ENCODE measurements around the gene DEFB127. TPM values are rescaled to one million over a fixed set of nuclear protein-coding genes. Genes with fewer than 3 reads are reported as not detected.

The DEFB127 gene
- total RNA-seq, 1 experiment from 2014 or later, result not detected

DNA sequence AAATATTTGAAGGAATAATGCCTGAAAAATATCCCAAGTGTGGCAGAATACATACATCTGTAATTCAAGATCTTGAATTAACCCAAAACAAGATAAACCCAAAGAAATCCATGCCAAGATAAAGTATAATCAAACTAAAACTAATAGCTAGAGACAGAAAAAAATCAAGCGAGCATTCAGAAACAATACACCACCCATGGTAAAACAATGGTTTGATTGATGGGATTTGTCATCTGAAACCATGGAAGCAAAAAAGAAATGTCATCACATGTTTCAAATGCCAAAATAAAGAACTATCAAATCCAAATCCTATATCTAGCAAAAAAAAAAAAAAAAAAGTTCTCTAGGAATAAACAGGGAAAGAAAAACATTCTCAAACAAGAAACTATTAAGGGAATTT, 5.1 kb upstream of the DEFB127 start:
- Histone ChIP-seq H3K9me3 (ENCODE audit: control insufficient read depth, insufficient read depth, low read depth, low read length) (no peaks in the 10 kb centered on the region), H3K27me3 (ENCODE audit: control insufficient read depth, insufficient read depth, low read length) (peaks cover 24% of the 10 kb centered on the region), H3K36me3 (ENCODE audit: control insufficient read depth, insufficient read depth, low read length) (no peaks in the 10 kb centered on the region), H3K4me1 (ENCODE audit: control insufficient read depth, insufficient read depth, low read length) (no peaks in the 10 kb centered on the region), H3K4me3 (ENCODE audit: low read depth in 2 of 2, low read length in 2 of 2) (no peak overlapping the region), H3K27ac (ENCODE audit: low read length) (no peak overlapping the region)
- in situ Hi-C loops (cut with HindIII; ENCODE audit: low pct_unique_long_range_greater_than_20kb, low sequenced_read_pairs), result no loop called here
- ATAC-seq (no peak), DNase-seq (ENCODE audit: low read depth, low spot score) (no peak)
- ChIA-PET CTCF (no interaction called here), POLR2A (no interaction called here)
- TF ChIP-seq, protein P1, sequence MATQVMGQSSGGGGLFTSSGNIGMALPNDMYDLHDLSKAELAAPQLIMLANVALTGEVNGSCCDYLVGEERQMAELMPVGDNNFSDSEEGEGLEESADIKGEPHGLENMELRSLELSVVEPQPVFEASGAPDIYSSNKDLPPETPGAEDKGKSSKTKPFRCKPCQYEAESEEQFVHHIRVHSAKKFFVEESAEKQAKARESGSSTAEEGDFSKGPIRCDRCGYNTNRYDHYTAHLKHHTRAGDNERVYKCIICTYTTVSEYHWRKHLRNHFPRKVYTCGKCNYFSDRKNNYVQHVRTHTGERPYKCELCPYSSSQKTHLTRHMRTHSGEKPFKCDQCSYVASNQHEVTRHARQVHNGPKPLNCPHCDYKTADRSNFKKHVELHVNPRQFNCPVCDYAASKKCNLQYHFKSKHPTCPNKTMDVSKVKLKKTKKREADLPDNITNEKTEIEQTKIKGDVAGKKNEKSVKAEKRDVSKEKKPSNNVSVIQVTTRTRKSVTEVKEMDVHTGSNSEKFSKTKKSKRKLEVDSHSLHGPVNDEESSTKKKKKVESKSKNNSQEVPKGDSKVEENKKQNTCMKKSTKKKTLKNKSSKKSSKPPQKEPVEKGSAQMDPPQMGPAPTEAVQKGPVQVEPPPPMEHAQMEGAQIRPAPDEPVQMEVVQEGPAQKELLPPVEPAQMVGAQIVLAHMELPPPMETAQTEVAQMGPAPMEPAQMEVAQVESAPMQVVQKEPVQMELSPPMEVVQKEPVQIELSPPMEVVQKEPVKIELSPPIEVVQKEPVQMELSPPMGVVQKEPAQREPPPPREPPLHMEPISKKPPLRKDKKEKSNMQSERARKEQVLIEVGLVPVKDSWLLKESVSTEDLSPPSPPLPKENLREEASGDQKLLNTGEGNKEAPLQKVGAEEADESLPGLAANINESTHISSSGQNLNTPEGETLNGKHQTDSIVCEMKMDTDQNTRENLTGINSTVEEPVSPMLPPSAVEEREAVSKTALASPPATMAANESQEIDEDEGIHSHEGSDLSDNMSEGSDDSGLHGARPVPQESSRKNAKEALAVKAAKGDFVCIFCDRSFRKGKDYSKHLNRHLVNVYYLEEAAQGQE (IDR thresholded peaks at IDR 0.05; ENCODE audit: insufficient read depth in 1 of 2, low read depth in 2 of 2, low read length in 1 of 2), result no peak
- TF ChIP-seq, protein P2, sequence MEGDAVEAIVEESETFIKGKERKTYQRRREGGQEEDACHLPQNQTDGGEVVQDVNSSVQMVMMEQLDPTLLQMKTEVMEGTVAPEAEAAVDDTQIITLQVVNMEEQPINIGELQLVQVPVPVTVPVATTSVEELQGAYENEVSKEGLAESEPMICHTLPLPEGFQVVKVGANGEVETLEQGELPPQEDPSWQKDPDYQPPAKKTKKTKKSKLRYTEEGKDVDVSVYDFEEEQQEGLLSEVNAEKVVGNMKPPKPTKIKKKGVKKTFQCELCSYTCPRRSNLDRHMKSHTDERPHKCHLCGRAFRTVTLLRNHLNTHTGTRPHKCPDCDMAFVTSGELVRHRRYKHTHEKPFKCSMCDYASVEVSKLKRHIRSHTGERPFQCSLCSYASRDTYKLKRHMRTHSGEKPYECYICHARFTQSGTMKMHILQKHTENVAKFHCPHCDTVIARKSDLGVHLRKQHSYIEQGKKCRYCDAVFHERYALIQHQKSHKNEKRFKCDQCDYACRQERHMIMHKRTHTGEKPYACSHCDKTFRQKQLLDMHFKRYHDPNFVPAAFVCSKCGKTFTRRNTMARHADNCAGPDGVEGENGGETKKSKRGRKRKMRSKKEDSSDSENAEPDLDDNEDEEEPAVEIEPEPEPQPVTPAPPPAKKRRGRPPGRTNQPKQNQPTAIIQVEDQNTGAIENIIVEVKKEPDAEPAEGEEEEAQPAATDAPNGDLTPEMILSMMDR (IDR thresholded peaks at IDR 0.05), result no peak
- TF ChIP-seq SIN3A (IDR thresholded peaks at IDR 0.05; ENCODE audit: borderline replicate concordance, insufficient read depth, low read depth, low read length) (no peak), TCF7L2 (IDR thresholded peaks at IDR 0.05; ENCODE audit: low read depth, low read length) (no peak), POLR2AphosphoS5 (IDR thresholded peaks at IDR 0.05; ENCODE audit: low read depth, low read length) (no peak)
- no TSS peak for BruUV-seq (replicated peaks)
- intact Hi-C loops (cut with micrococcal nuclease; ENCODE audit: unreplicated experiment), result no loop called here

DNA sequence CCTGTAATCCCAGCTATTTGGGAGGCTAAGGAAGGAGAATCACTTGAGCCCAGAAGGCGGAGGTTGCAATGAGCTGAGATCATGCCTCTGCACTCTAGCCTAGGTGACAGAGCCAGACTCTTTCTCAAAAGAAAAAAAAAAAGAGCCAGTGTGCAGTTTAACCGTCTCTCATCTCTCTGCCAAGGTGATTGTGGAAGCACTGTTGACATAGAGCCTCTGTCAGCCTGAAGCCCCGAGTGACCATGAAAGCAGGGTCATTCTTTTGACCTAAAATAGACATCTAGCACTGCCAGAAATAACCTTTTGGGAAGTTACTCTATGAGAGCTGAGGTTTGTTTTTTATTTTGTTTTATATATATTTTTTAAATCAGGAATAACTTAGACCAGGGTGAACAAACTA, 7.4 kb downstream of the DEFB127 start:
- intact Hi-C loops (cut with micrococcal nuclease; ENCODE audit: unreplicated experiment), result no loop called here
- in situ Hi-C loops (cut with HindIII; ENCODE audit: low pct_unique_long_range_greater_than_20kb, low sequenced_read_pairs), result no loop called here
- H3K27ac ChIP-seq (ENCODE audit: low read length), result no peak overlapping the region
- no peaks in the 10 kb centered on the region for H3K36me3 ChIP-seq (ENCODE audit: control insufficient read depth, insufficient read depth, low read length)
- H3K4me3 ChIP-seq (ENCODE audit: low read depth in 2 of 2, low read length in 2 of 2), result no peak overlapping the region
- CTCF ChIA-PET, result no interaction called here
- no peak for TF ChIP-seq TCF7L2 (IDR thresholded peaks at IDR 0.05; ENCODE audit: low read depth, low read length)
- TF ChIP-seq, protein P2 (IDR thresholded peaks at IDR 0.05), result no peak
- TF ChIP-seq SIN3A (IDR thresholded peaks at IDR 0.05; ENCODE audit: borderline replicate concordance, insufficient read depth, low read depth, low read length), result no peak
- TF ChIP-seq, protein P1 (IDR thresholded peaks at IDR 0.05; ENCODE audit: insufficient read depth in 1 of 2, low read depth in 2 of 2, low read length in 1 of 2), result no peak
- no peak for TF ChIP-seq POLR2AphosphoS5 (IDR thresholded peaks at IDR 0.05; ENCODE audit: low read depth, low read length)
- no TSS peak for BruUV-seq (replicated peaks)
- no peaks in the 10 kb centered on the region for H3K9me3 ChIP-seq (ENCODE audit: control insufficient read depth, insufficient read depth, low read depth, low read length)
- peaks cover 14% of the 10 kb centered on the region for H3K27me3 ChIP-seq (ENCODE audit: control insufficient read depth, insufficient read depth, low read length)
- DNase-seq (ENCODE audit: low read depth, low spot score) (no peak), ATAC-seq (no peak)
- POLR2A ChIA-PET, result no interaction called here
- no peaks in the 10 kb centered on the region for H3K4me1 ChIP-seq (ENCODE audit: control insufficient read depth, insufficient read depth, low read length)
